ENCODE results near the gene MAML3.

Gene MAML3

DNA sequence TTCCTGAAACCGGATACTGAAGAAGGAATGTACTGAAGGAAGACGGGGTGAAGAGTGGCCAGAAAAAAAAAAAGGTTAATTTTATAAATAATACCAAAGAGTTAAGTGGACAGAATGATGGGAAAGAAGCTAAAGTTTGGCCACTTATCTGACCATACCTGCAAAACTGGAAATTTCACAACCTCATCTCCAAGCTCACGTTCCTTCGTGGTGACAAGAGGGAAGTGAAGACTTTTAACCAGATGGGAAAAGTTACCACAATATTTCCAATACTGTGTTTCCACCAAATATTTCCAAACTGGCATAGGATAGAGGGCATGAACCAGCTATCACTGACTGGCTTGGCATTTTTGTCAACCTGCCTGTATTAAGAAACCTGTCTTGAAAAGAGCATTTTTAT, 56.4 kb downstream of the MAML3 start:
- no peak for FAIRE-seq

GRCh38 chr4:140096921-140097320, 57.1 kb downstream of the MAML3 start:
- FAIRE-seq: peak; percentile 53

GRCh38 chr4:140096483-140096861, 57.5 kb downstream of the MAML3 start:
- no peak for FAIRE-seq

DNA sequence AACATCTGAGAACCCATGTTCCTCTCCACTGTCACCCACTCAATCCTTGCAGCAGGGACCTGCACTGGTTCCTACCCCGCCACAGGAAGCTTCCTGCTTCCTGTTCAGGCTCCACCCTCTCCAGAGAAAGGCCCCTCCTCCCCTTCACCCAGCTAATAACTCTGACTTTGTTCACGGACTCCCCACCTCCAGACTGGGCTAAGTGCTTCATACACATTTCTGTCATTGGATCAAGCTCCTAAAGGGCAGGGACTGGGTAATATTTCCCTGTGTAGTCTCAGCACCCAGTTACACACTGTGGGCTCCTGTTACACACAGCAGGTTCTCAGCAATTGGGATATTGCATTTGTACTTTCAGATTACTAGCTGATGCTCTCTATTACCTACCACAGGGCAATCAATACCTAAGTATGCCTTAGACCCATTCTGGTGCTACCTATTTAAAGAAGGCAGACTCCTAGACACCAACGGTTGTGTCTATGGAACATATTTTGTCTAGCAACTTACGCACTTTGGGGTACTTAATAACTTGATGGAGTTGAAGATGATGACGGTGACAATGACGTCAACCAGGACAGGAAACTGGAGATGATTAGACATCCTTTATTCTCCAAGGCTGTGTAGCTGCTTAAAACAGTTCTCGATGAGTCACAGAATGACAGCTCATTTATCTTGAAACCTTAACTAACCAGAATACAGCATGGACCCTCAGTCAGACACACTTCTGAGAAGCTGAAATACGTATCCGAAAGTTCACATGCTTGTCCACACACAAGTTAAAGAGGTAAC, 58.1 kb downstream of the MAML3 start:
- peak; percentile 96 for FAIRE-seq

- no peak for FAIRE-seq
Measured at GRCh38 chr4:140094438-140095420, 59.3 kb downstream of the MAML3 start.

GRCh38 chr4:140092094-140092851, 61.7 kb downstream of the MAML3 start:
- FAIRE-seq: peak; percentile 68

- FAIRE-seq: no peak
Measured at GRCh38 chr4:140091305-140091704, 62.7 kb downstream of the MAML3 start.

DNA sequence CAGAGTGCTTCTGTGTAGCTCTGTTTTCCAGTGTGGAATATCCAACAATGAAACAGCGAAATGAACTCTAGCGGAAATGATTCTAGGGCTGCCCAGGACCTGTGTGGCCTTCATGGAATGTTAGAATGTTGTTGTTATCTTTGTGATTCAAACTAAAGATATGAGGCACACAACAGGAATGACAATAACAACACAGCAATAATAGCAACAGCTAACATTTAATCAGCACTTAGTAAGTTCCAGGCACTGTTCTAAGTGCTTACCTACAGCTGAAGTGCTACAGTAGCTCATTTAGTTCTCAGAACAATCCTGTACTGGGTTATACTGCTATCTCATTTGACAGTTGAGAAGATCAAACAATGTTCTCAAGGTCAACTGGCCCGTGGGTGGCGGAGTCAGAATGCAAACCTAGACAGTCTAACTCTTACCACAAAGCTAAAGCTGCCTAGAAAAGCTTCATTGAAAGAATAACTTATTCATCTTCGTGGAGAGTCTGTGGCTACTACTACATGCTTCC, 63.7 kb downstream of the MAML3 start:
- FAIRE-seq: no peak

GRCh38 chr4:140089216-140089615, 64.8 kb downstream of the MAML3 start:
- no peak for FAIRE-seq

DNA sequence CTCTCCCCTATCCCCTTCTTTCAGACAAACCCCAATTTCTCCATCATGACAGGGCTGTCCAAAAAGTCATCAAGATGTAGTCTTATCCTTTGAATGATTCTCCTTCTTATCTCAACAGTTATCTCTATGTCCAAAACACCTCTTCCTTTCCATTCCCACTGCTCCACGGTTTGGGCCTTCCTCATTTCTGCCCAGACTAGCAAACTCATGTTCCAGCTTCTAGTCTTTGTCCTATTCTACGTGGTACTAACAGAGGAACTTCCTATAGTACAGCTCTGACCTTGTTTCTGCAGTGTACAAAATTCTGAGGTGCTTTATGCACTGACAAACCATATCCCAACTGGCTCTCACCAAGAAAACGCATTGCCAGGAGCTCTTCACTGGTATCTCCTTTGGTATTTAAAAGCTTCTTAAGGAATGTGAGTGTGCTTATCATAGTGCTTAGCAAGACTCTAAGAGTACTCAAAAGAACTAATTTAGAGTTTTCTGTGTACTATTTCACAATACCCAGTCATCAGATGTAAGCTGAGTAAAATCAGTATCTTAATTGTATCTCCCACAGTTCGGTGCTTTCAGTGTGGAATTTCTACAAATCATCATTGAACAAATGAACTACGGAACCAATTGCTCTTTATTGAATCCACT, 65.5 kb downstream of the MAML3 start:
- no peak for FAIRE-seq

GRCh38 chr4:140085881-140086280, 68.1 kb downstream of the MAML3 start:
- no peak for FAIRE-seq

- FAIRE-seq: no peak
Measured at GRCh38 chr4:140085062-140085622, 68.8 kb downstream of the MAML3 start.

- FAIRE-seq: peak; percentile 78
Measured at GRCh38 chr4:140084385-140084784, 69.6 kb downstream of the MAML3 start.

DNA sequence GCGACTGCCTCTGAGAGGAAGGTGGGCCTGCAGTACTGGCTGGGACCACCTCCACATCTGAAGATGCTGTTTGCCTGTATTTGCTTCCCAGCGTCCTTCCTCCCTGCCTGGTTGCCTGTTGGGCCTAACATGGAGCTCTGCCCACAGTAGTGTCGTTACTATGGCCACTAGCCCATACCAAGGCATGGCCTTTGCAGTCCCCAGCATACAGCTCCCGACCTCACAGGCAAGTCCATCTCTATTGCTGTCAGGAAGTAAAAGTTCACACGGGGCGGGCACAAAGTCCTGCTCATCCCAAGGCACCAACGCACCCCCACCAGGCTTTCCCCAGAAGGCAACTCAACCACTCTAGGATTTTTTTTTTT, 71.6 kb downstream of the MAML3 start:
- FAIRE-seq: no peak

DNA sequence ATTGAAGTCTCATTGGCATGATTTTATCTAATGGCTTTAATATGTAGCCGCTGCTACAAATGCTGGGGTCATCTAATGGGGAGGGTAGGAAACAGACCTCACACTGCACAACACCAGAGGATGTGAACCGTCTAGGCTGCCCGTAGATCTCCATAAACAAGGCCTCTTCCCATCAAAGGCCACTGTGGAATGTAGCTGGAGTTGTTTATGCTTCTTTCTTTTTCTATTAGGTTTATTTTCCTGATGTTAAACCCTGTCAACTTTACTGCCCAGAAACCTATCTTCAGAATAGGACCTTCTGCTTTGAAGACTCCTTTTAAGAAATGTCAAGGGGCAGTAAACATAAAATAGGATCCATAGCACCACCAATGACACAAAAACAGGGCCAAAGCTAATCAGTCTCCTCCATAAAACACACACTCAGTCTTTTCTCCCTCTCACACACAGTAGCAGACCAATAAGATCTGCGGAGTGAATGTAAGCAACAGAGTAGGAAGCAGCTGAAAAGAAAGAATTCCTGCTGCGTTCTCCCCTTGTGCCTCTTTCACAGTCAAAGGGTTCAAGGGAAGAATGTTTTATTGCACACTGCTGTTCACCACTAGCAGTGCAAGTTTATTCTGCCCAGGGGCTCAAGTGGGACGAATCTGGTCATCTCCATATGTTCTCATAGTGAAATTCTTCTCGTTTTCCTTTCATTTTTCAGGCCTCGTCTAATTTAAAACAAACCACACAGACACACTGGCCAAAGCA, 72.2 kb downstream of the MAML3 start:
- FAIRE-seq: no peak

GRCh38 chr4:140080883-140081282, 73.1 kb downstream of the MAML3 start:
- FAIRE-seq: no peak

DNA sequence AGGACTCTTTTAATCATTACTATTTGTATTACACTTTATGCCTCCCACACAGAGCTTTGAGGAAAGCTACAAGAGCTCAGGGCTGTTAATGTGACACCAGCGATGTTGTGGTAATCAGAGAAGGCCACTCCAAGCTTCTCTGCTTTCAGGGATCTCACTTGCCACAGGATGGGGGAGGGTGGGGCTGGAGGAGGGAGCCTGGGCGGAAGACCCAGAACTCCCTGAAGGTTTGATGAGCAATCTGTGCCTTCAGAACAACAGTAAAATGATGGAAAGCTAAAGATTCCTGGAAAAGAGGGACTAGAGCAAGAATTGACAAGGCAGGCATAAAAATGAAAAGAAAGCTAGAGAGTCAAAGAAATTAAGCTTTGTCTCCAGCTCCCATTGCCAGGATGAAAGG, 75.6 kb downstream of the MAML3 start:
- no peak for FAIRE-seq

DNA sequence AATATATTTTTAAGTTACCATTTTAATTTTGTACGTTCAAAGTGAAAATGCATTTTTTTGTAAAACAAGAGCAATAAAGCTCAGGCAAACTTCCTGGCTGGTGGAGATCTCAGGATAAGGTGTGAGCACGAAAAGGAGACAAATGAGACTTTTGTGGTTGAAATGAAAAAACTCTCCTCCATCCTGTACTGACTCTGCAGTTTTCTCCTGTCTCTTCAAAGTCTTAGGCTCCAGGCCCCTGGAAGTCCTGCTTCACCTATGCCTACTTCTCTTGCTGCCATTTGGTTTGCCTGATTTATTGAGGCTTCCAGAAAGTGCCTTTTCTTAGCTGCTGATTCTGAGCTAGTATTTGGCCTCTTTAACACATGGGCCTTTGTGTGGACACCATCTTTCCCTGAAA, 77.7 kb downstream of the MAML3 start:
- no peak for FAIRE-seq

- no peak for FAIRE-seq
Measured at GRCh38 chr4:140071806-140072205, 82.2 kb downstream of the MAML3 start.

- FAIRE-seq: no peak
Measured at GRCh38 chr4:140070973-140071372, 83.0 kb downstream of the MAML3 start.

DNA sequence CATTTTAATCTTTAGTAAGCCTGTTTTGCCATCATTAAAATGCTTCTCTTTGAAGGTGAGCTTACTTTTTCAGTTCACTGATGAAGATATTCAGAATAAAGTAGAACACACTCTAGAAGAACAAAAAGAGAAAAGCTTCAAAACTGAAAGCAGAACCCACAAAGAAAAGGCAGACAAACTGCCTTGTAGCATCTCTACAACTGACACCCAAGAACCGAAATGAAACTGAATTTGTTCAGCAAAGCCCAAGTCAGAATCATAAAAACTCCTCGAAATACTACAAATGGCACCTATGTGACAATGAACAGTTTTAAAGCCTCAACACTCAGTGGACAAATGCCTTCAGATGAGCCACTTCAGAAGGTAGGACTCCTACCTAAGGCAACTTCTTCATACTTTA, 83.6 kb downstream of the MAML3 start:
- no peak for FAIRE-seq

Measured in islet of Langerhans (tissue), 1 donor.